ENCODE results near the gene DDHD1. TPM values are rescaled to one million over a fixed set of nuclear protein-coding genes. Genes with fewer than 3 reads are reported as not detected.

DDHD1 gene
- total and polyA plus RNA-seq, 7 donors = 1.2 to 21.4 (median 15.2) TPM

- DNase-seq = no peak
- Histone ChIP-seq H3K4me3 (no peak overlapping the region), H3K4me1 (no peaks in the 10 kb centered on the region), H3K27ac (no peak overlapping the region), H3K9me3 (no peaks in the 10 kb centered on the region), H3K27me3 (no peaks in the 10 kb centered on the region), H3K36me3 (no peaks in the 10 kb centered on the region)
- intact Hi-C loops (cut with DNase I) = no loop called here
- TF ChIP-seq CTCF (IDR thresholded peaks at IDR 0.05) (no peak), POLR2AphosphoS5 (IDR thresholded peaks at IDR 0.05) (no peak), EP300 (IDR thresholded peaks at IDR 0.05) (no peak), POLR2A (IDR thresholded peaks at IDR 0.05) (no peak)
- WGBS, 2 donors = 90 to 91% methylated on average over 5 of the region's 5 CpGs
Measured at GRCh38 chr14:53004976-53005375, 148.1 kb downstream of the DDHD1 start.

- no peaks in the 10 kb centered on the region for H3K27me3 ChIP-seq
- TF ChIP-seq CTCF (IDR thresholded peaks at IDR 0.05) = no peak
- TF ChIP-seq EP300 (IDR thresholded peaks at IDR 0.05) = no peak
- no peak for TF ChIP-seq POLR2AphosphoS5 (IDR thresholded peaks at IDR 0.05)
- TF ChIP-seq POLR2A (IDR thresholded peaks at IDR 0.05) = no peak
- H3K36me3 ChIP-seq = no peaks in the 10 kb centered on the region
- intact Hi-C loops (cut with DNase I) = no loop called here
- DNase-seq = no peak
- 79 to 86% methylated on average over 4 of the region's 4 CpGs for WGBS, 2 donors
- H3K9me3 ChIP-seq = no peaks in the 10 kb centered on the region
- H3K4me3 ChIP-seq = no peak overlapping the region
- no peak overlapping the region for H3K27ac ChIP-seq
- H3K4me1 ChIP-seq = peaks cover 0 to 5% (median 1%) of the 10 kb centered on the region in 4 donors
Measured at GRCh38 chr14:53003776-53004175, 149.3 kb downstream of the DDHD1 start.

- 61 to 74% methylated on average over 5 of the region's 5 CpGs for WGBS, 2 donors
- H3K9me3 ChIP-seq = no peaks in the 10 kb centered on the region
- intact Hi-C loops (cut with DNase I) = no loop called here
- peaks cover 0 to 15% (median 11%) of the 10 kb centered on the region in 4 donors for H3K4me1 ChIP-seq
- H3K27me3 ChIP-seq = no peaks in the 10 kb centered on the region
- DNase-seq = no peak
- H3K27ac ChIP-seq = no peak overlapping the region
- no peaks in the 10 kb centered on the region for H3K36me3 ChIP-seq
- no peak overlapping the region for H3K4me3 ChIP-seq
- TF ChIP-seq CTCF (IDR thresholded peaks at IDR 0.05) (no peak), POLR2A (IDR thresholded peaks at IDR 0.05) (no peak), EP300 (IDR thresholded peaks at IDR 0.05) (no peak), POLR2AphosphoS5 (IDR thresholded peaks at IDR 0.05) (no peak)
Measured at GRCh38 chr14:53002576-53002975, 150.5 kb downstream of the DDHD1 start.

- no peak overlapping the region for H3K4me3 ChIP-seq
- no peaks in the 10 kb centered on the region for H3K36me3 ChIP-seq
- no peaks in the 10 kb centered on the region for H3K9me3 ChIP-seq
- H3K27me3 ChIP-seq = no peaks in the 10 kb centered on the region
- TF ChIP-seq POLR2A (IDR thresholded peaks at IDR 0.05) (no peak), CTCF (IDR thresholded peaks at IDR 0.05) (no peak), EP300 (IDR thresholded peaks at IDR 0.05) (no peak), POLR2AphosphoS5 (IDR thresholded peaks at IDR 0.05) (no peak)
- intact Hi-C loops (cut with DNase I) = no loop called here
- DNase-seq = no peak
- no peak overlapping the region for H3K27ac ChIP-seq
- WGBS, 2 donors = 48 to 69% methylated on average over 7 of the region's 7 CpGs
- peaks cover 0 to 15% (median 11%) of the 10 kb centered on the region in 4 donors for H3K4me1 ChIP-seq
Measured at GRCh38 chr14:53001787-53002378, 151.2 kb downstream of the DDHD1 start.

Measured in sigmoid colon (tissue), 7 donors.